C4-2B (cell line): Measurements from ENCODE around the gene USP32.

Experiments
- ZFX ChIP-seq: fragments of 450-650 bp; IDR thresholded peaks from 2 replicates; pipeline ENCODE4 v1.6.1; 2017
- TF ChIP-seq, protein P1 (sequence below): fragments of 450-650 bp; conservative IDR thresholded peaks from 2 replicates; pipeline ENCODE4 v1.5.1; 2017; ENCODE audit warnings: mild to moderate bottlenecking

DNA sequence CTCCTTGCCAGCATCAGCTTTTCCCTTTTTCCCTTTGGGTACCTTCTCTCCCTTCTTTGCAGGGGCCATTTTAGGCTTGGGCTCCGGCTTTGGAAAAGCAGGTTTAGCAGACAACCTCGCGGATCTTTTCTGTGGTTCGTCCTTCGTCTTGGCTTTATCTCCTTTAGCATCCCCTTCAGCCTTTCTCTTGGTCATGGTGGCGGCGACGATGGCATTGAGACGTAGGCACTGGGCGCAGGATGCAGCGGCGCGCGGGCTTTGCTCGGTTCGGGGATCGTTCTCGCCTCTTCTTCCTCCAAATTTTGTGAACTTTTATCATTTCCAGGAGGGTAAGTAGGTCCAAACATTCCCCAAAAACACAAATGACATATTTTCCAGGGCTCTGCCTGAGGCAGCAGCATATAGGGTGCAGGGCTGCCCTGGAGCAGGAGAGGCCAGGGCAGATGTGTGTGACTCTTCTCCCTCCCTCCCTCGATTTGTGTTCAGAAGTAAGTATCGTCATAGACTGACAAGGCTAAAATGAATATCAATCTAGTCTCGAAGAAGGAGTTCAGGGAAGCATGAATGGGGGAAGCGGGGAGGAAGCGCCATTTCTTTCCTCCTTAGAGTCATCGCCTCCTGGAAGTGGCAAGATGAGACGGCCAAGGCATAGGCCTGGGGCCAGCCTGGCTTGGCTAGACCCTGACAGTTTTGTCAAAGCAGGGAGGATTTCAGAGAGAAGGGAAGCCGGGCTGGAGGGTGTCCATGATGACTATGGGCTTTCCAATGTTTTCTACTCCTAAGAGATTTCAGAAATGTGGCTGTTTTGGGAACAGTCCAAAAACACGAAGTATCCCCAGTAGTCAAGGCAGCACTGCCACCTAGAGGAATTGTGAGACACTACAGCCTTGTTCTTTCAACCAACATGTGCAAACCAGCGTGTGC, 43.6 kb upstream of the USP32 start:
- TF ChIP-seq, protein P1, sequence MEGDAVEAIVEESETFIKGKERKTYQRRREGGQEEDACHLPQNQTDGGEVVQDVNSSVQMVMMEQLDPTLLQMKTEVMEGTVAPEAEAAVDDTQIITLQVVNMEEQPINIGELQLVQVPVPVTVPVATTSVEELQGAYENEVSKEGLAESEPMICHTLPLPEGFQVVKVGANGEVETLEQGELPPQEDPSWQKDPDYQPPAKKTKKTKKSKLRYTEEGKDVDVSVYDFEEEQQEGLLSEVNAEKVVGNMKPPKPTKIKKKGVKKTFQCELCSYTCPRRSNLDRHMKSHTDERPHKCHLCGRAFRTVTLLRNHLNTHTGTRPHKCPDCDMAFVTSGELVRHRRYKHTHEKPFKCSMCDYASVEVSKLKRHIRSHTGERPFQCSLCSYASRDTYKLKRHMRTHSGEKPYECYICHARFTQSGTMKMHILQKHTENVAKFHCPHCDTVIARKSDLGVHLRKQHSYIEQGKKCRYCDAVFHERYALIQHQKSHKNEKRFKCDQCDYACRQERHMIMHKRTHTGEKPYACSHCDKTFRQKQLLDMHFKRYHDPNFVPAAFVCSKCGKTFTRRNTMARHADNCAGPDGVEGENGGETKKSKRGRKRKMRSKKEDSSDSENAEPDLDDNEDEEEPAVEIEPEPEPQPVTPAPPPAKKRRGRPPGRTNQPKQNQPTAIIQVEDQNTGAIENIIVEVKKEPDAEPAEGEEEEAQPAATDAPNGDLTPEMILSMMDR = peak; percentile 93
- TF ChIP-seq ZFX = no peak
